Large intestine (tissue), 3 donors: ENCODE measurements around the gene EXOC1L. TPM values are rescaled to one million over a fixed set of nuclear protein-coding genes. Genes with fewer than 3 reads are reported as not detected.

Experiments
- DNase-seq, 2 donors: peaks; one replicate each; pipeline versions ENCODE4 v3.0.0 to v3.0.0-alpha.2; 2013
- H3K27ac ChIP-seq: one replicate; pipeline ENCODE4 v1.5.1; 2013; ENCODE audit warnings: low read length
- H3K27me3 ChIP-seq: 2 replicates; pipeline ENCODE4 v1.6.1; 2013; ENCODE audit warnings: low read length; ENCODE audit not compliant: control insufficient read depth, insufficient read depth
- H3K36me3 ChIP-seq: 2 replicates; pipeline ENCODE4 v1.6.1; 2013; ENCODE audit warnings: low read length; ENCODE audit not compliant: control insufficient read depth, insufficient read depth
- H3K4me1 ChIP-seq: one replicate; pipeline ENCODE4 v1.6.1; 2013; ENCODE audit warnings: low read length; ENCODE audit not compliant: control insufficient read depth, insufficient read depth
- H3K4me3 ChIP-seq: one replicate; pipeline ENCODE4 v1.5.1; 2013; ENCODE audit warnings: low read length
- H3K9me3 ChIP-seq: one replicate; pipeline ENCODE4 v1.6.1; 2013; ENCODE audit warnings: mild to moderate bottlenecking, low read depth, low read length, moderate library complexity; ENCODE audit not compliant: control insufficient read depth
- WGBS: methylation state at CpG from one replicate; pipeline ENCODE4 v1.1.5; 2013; ENCODE audit warnings: low lambda C conversion rate; ENCODE audit not compliant: insufficient coverage; 5-methylcytosine and 5-hydroxymethylcytosine counted together
- polyA plus RNA-seq: library from polyadenylated mRNA; unstranded; fragments of 120-200 nt; gene quantifications from one replicate; pipeline ENCODE4 v1.2.1, GENCODE V29; 2013

EXOC1L gene
- polyA plus RNA-seq, 1 donor: not detected

DNA sequence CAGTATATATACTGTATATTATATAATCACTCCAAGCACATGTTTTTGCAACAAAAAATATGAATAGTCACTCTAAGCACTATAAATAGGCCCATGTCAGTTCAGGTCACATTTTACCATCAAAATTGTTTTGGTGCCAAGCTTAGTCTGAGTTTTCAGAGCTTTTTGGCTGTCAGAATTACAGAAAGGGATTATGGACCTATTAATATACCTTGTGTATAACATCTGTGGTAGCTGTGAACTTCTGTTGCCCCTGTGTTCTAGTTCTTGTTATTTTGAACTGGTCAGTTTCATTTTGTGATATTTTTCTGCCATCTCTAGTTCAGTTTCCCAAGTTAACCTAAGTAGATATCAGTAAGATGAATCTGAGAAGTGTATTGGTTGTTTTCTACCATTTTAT is 56.8 kb downstream of the EXOC1L start:
- H3K27me3 ChIP-seq: no peaks in the 10 kb centered on the region
- no peak for DNase-seq
- peaks cover 42% of the 10 kb centered on the region for H3K36me3 ChIP-seq
- no peak overlapping the region for H3K4me3 ChIP-seq
- H3K27ac ChIP-seq: no peak overlapping the region
- no peaks in the 10 kb centered on the region for H3K9me3 ChIP-seq
- H3K4me1 ChIP-seq: no peaks in the 10 kb centered on the region

DNA sequence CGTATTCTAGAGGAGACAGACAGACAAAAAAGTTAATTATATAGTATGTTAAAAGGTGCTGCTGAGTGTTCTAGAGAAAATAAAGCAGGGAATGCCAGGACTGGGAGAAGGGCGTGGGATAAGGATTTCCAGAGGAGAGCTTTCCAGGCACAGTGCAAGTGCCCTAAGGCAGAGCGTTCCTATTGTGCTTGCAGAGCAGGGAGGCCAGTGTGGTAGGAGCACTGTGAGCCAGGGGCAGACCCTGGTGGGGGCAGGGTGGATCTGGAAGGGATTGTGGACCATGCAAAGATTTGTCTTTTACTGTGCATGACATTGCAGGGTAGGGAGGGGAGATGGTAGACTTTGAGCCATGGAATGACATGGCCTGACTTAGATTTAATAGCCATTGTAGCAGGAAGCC is 59.6 kb downstream of the EXOC1L start:
- 100% methylated on average over 1 of the region's 3 CpGs for WGBS
- no peak overlapping the region for H3K4me3 ChIP-seq
- H3K36me3 ChIP-seq: peaks cover 40% of the 10 kb centered on the region
- H3K27ac ChIP-seq: no peak overlapping the region
- no peaks in the 10 kb centered on the region for H3K9me3 ChIP-seq
- no peak for DNase-seq
- H3K4me1 ChIP-seq: no peaks in the 10 kb centered on the region
- no peaks in the 10 kb centered on the region for H3K27me3 ChIP-seq

DNA sequence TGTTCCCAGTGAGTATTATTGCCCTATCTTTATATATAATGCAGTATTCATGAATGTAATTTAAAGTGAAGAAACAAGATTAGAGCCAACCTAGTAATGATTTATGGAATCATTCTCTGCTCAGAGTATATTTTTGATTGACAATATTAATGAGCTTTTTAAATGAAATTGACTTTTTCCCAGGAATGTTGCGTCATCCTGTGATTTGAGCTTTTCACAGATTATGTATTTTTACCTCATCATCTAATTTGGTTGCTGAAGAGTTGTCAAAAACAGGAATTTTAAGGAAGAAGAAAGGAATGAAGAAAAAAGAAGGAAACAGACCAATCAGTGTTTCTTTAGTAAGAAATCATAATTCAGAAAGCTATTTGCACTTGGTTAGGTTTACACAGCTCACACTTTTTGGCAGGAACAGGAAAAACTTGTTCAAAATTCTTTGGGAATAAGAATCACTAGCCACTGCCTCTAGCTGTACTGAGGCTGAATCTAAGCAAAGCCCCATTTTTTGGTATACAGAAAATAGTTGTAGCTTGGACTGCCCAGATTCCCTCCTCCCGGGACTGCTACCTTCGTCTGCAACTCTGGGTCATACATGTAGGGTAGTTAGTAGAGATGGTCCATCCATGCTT is 61.2 kb downstream of the EXOC1L start:
- H3K36me3 ChIP-seq: peaks cover 40% of the 10 kb centered on the region

DNA sequence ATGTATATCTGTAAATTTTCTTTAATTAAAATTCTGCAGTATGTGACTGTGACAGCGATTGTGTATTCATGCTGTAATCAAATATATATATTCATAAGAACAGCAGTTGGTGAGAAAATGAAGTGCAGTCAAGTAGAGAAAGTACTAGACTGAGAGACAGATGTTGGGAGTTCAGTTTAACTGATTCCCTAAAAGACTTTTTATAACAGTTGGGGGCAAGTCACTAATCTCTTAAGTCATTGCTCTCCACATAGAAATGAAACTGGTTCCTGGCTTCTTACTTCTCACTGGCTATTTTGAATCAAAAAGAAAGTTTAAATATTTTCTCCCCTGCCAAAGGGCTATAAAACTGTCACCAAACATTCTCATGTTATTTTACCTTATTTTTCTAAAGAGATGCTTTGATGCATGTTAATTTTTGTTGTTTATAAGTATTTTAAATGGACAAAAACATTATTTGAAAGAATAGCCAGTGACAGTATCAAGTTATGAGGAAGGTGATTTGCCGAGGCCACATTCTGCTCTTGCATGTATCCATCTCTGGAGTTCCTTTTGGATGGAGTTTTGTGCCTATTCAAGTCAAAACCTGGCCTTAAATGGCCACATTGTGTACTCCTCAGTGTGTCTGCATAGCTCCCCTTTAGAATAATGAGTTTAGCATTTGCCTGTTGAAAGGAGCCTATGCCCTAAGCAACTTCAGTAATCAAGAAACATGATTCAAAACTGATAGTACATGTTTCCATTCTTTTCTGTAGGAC is 64.7 kb downstream of the EXOC1L start:
- no CpG with 5 or more reads among the region's 2 CpGs for WGBS
- Histone ChIP-seq H3K27me3 (no peaks in the 10 kb centered on the region), H3K4me3 (no peak overlapping the region), H3K4me1 (no peaks in the 10 kb centered on the region), H3K9me3 (no peaks in the 10 kb centered on the region), H3K27ac (no peak overlapping the region), H3K36me3 (peaks cover 27% of the 10 kb centered on the region)
- no peak for DNase-seq

More for the DNA sequence above, 61.2 kb downstream of the EXOC1L start:
- Histone ChIP-seq H3K4me3 (no peak overlapping the region), H3K27me3 (no peaks in the 10 kb centered on the region), H3K4me1 (no peaks in the 10 kb centered on the region), H3K27ac (no peak overlapping the region), H3K9me3 (no peaks in the 10 kb centered on the region)
- DNase-seq: no peak
- 100% methylated on average over 1 of the region's 3 CpGs for WGBS

DNA sequence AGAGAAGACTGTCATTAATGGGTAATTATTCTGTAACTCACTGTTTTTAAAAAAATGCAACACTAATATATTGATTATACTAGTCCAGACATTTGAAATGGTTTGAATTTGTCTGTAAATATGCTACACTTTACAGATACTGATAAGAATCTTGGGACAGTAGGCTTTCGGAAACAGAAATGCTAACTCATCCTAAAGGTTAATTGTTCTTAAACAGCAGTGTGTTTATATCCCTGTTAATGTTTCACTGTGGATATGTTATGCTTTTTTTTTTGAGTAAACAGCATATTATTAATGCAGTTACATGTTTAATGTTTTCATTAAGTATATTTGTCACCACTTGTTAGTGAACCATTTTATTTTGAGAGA is 65.2 kb downstream of the EXOC1L start:
- Histone ChIP-seq H3K4me3 (no peak overlapping the region), H3K27ac (no peak overlapping the region), H3K36me3 (peaks cover 29% of the 10 kb centered on the region), H3K4me1 (no peaks in the 10 kb centered on the region), H3K27me3 (no peaks in the 10 kb centered on the region), H3K9me3 (no peaks in the 10 kb centered on the region)
- DNase-seq: no peak
- 67% methylated on average over 1 of the region's 1 CpG for WGBS

Other genes starting within 250 kb of the EXOC1L start
- not detected for gene PDCL2, start 227.5 kb upstream of the EXOC1L start, polyA plus RNA-seq
- 1.3 TPM for gene NMU, start 183.5 kb upstream of the EXOC1L start, polyA plus RNA-seq
- 38.2 TPM for gene EXOC1, start 33.9 kb downstream of the EXOC1L start, polyA plus RNA-seq
- gene CEP135, start 129.2 kb downstream of the EXOC1L start, polyA plus RNA-seq: 10.7 TPM